Activated CD8-positive, alpha-beta T cell treated with anti-CD3 and anti-CD28 coated beads for 36 hours (primary cell): ENCODE results near the gene TOLLIP. TPM values are rescaled to one million over a fixed set of nuclear protein-coding genes. Genes with fewer than 3 reads are reported as not detected.

ENCODE experiments used
- ATAC-seq: fragments of 200-7000 bp; cut with Tn5 transposase; one replicate; pipeline ENCODE4 v1.10.0; 2021; ENCODE audit warnings: mild to moderate bottlenecking, moderate library complexity
- CTCF ChIA-PET: fragments of 350-600 bp; sonication (Branson Sonifier 250); formaldehyde crosslinking; loops from one replicate; lab custom pipeline; 2021; ENCODE audit warnings: antibody characterized with exemption; lab: Charles Lee
- POLR2A ChIA-PET: fragments of 350-600 bp; sonication (Branson Sonifier 250); formaldehyde crosslinking; loops from one replicate; lab custom pipeline; 2021; ENCODE audit warnings: antibody characterized with exemption; lab: Charles Lee
- DNase-seq: peaks from one replicate; pipeline ENCODE4 v3.0.0-alpha.2; 2020
- H3K27ac Mint-ChIP-seq: one replicate; pipeline ENCODE4 v1.8.0; 2021; ENCODE audit warnings: mild to moderate bottlenecking, mixed read lengths
- H3K27me3 Mint-ChIP-seq: one replicate; pipeline ENCODE4 v1.8.0; 2021; ENCODE audit warnings: mixed read lengths
- H3K36me3 Mint-ChIP-seq: one replicate; pipeline ENCODE4 v1.8.0; 2021; ENCODE audit warnings: low read depth, mixed read lengths
- H3K4me1 Mint-ChIP-seq: one replicate; pipeline ENCODE4 v1.8.0; 2021; ENCODE audit warnings: low read depth, mixed read lengths
- H3K4me3 Mint-ChIP-seq: one replicate; pipeline ENCODE4 v1.8.0; 2021; ENCODE audit warnings: mild to moderate bottlenecking, moderate library complexity, mixed read lengths
- H3K9me3 Mint-ChIP-seq: one replicate; pipeline ENCODE4 v1.8.0; 2021; ENCODE audit warnings: mixed read lengths
- CTCF ChIP-seq: fragments of 200-600 bp; IDR thresholded peaks from one replicate; pipeline ENCODE4 v1.8.0; 2022; ENCODE audit warnings: antibody characterized with exemption, mild to moderate bottlenecking
- intact Hi-C: fragments of 100-400 bp; cut with micrococcal nuclease; formaldehyde crosslinking; loops from one replicate; pipeline ENCODE4 v1.10.0; 2022
- total RNA-seq, 2 experiments: library from RNA; stranded (reverse); gene quantifications; one replicate each; pipeline ENCODE4 v1.2.3, GENCODE V29; 2021

Gene TOLLIP
- total RNA-seq, 2 experiments from 2014 or later: 32.4 to 33.1 TPM

DNA sequence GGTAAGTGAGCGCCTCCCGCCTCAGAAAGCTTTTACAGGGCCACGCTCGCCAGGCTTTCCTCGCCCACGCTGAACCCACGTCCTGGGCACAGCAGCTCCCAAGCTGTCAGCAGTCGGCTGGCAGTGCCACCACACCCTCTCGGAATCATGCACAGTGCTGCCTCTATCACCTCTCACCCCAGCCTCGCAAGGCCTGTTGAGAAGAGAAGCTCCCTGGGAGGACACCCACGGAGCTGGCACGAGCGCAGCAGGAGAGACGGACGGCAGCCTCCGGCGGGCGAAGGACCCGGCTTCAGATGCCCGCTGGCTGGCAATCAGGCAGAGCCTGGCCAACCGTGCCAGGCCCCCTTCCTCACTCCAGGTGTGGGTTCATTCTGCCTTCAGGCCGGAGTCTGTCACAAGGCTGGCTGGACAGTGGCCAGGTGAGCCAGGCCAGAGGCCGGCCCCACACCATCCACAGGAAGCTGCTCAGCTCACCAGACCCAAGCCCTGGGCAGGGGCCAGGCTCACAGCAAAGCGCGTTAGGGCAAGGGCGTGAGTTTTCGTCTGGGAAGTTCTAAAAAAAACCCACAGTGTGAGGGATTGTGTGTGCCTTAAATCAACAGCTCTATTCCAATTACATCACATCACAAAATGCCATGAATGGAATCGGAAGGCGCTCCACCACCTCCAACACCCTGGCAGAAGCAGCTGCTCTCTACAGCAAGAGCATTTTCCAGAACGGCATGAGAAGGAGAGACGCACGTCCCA is 33.2 kb downstream of the TOLLIP start:
- ChIA-PET POLR2A (no interaction called here), CTCF (interaction anchor here (1.2 kb wide), 1 partner anchor 14 kb away, joined by 3 read pairs; no protein-coding TSS in a partner anchor)
- Mint-ChIP-seq H3K9me3 (no peaks in the 10 kb centered on the region), H3K4me3 (no peak overlapping the region), H3K36me3 (peaks cover 13% of the 10 kb centered on the region), H3K4me1 (no peaks in the 10 kb centered on the region), H3K27me3 (no peaks in the 10 kb centered on the region), H3K27ac (no peak overlapping the region)
- DNase-seq (no peak), ATAC-seq (no peak)
- intact Hi-C loops: no loop called here
- TF ChIP-seq CTCF: no peak

GRCh38 chr11:1275021-1275420 is 34.4 kb downstream of the TOLLIP start:
- no peak overlapping the region for H3K4me3 Mint-ChIP-seq
- no peak for TF ChIP-seq CTCF
- intact Hi-C loops: no loop called here
- DNase-seq: no peak
- H3K27ac Mint-ChIP-seq: no peak overlapping the region
- no peaks in the 10 kb centered on the region for H3K4me1 Mint-ChIP-seq
- ATAC-seq: no peak
- ChIA-PET POLR2A (no interaction called here), CTCF (no interaction called here)
- H3K9me3 Mint-ChIP-seq: no peaks in the 10 kb centered on the region
- no peaks in the 10 kb centered on the region for H3K27me3 Mint-ChIP-seq
- peaks cover 13% of the 10 kb centered on the region for H3K36me3 Mint-ChIP-seq

DNA sequence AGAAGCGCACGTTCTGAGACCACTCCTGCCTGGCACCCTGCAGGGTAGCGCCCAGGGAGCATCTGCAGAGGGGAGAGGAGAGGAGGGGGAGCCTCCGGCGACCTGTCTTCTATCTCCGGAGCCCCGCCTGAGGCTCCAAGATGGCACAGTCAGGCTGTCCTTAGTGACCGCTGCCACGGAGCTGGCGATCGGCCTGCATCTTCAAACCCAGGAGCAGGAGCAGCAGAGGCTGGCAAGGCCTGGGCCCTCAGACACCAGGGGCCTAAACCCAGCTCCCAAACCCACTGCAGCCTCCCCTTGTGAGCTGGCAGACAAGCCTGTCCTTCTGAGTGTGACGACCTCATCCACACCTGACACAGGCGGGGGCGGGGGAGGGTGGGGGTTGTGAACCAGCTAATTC is 34.9 kb downstream of the TOLLIP start:
- H3K9me3 Mint-ChIP-seq: no peaks in the 10 kb centered on the region
- ChIA-PET CTCF (no interaction called here), POLR2A (no interaction called here)
- no peak for TF ChIP-seq CTCF
- ATAC-seq (no peak), DNase-seq (no peak)
- H3K27ac Mint-ChIP-seq: no peak overlapping the region
- H3K4me1 Mint-ChIP-seq: no peaks in the 10 kb centered on the region
- peaks cover 11% of the 10 kb centered on the region for H3K36me3 Mint-ChIP-seq
- no peaks in the 10 kb centered on the region for H3K27me3 Mint-ChIP-seq
- intact Hi-C loops: no loop called here
- no peak overlapping the region for H3K4me3 Mint-ChIP-seq

DNA sequence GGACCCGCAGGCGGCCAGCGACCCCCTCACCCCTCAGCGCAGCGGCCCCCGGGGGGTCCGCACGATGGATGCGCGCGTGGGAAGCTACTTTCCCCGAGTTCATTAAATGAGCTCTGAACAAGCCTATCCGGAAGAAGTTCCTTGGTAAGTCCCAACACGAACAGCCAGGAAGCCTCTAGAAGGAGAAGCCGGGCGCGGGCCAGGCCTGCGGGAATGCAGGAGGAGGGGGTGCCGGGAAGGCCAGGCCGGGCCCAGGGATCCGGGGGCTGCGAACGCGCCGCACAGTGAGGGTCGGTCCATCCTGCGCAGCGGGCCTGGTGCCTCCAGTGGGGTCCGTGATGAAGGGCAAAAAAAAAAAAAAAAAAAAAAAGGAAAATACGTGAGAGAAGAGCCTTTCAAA is 36.9 kb downstream of the TOLLIP start:
- peaks cover 8% of the 10 kb centered on the region for H3K36me3 Mint-ChIP-seq
- no peak overlapping the region for H3K27ac Mint-ChIP-seq
- POLR2A ChIA-PET: no interaction called here
- ATAC-seq: no peak
- intact Hi-C loops: no loop called here
- H3K9me3 Mint-ChIP-seq: no peaks in the 10 kb centered on the region
- no peaks in the 10 kb centered on the region for H3K27me3 Mint-ChIP-seq
- DNase-seq: no peak
- H3K4me1 Mint-ChIP-seq: no peaks in the 10 kb centered on the region
- no peak overlapping the region for H3K4me3 Mint-ChIP-seq
- no peak for TF ChIP-seq CTCF
- CTCF ChIA-PET: no interaction called here

GRCh38 chr11:1271927-1272326 is 37.5 kb downstream of the TOLLIP start:
- no peaks in the 10 kb centered on the region for H3K9me3 Mint-ChIP-seq
- H3K4me1 Mint-ChIP-seq: no peaks in the 10 kb centered on the region
- TF ChIP-seq CTCF: no peak
- intact Hi-C loops: no loop called here
- no peaks in the 10 kb centered on the region for H3K27me3 Mint-ChIP-seq
- no peak for DNase-seq
- H3K36me3 Mint-ChIP-seq: peaks cover 4% of the 10 kb centered on the region
- CTCF ChIA-PET: no interaction called here
- POLR2A ChIA-PET: no interaction called here
- no peak overlapping the region for H3K4me3 Mint-ChIP-seq
- H3K27ac Mint-ChIP-seq: no peak overlapping the region
- ATAC-seq: no peak
